HG03378 (cell line): Measurements from ENCODE around the gene MFAP3L.
"Not testable (repeated sequence)": the region's sequence is repeated elsewhere in the genome, so short reads cannot be mapped to it uniquely, and the experiment has no call there.

Experiments used
- ATAC-seq: cut with Tn5 transposase; IDR thresholded peaks from one replicate; pipeline ENCODE4 v1.9.1; 2021; ENCODE audit warnings: mild to moderate bottlenecking, moderate library complexity; ENCODE audit not compliant: unreplicated experiment

Gene MFAP3L

DNA sequence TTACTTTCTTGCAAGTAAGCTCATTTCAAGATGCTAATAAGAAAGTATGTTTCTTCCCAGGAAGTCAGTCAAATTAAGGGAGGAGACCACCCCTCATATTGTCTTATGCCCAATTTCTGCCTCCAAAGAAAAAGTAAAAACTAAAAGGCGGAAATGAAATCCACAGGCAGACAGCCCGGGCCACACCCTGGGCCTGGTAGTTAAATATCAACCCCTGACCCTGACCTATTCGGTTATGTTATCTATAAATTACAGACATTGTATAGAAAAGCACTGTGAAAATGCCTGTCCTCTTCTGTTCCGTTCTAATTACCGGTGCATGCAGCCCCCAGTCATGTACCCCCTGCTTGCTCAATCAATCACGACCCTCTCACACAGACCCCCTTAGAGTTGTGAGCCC, 82.6 kb downstream of the MFAP3L start:
- not testable (repeated sequence) for ATAC-seq

DNA sequence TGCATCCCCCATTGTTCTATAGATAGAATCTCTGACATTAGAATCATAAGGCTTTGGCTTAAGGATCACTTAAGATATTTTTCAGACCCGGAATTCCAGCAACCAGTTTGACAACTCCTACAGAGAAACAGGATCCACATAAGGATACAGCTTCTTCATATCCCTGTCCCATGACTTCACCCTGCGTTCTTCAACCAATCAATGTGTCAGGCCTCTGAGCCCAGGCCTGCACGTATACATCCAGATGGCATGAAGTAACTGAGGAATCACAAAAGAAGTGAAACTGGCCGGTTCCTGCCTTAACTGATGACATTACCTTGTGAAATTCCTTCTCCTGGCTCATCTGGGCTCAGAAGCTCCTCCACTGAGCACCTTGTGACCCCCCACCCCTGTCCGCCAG, 85.1 kb downstream of the MFAP3L start:
- ATAC-seq = no peak

GRCh38 chr4:169940460-169940859, 85.7 kb downstream of the MFAP3L start:
- no peak for ATAC-seq
